ENCODE results near the gene SPATA13. TPM values are rescaled to one million over a fixed set of nuclear protein-coding genes. Genes with fewer than 3 reads are reported as not detected.

The SPATA13 gene
- total RNA-seq, 1 experiment from 2014 or later: 21.4 TPM

- no peak for TF ChIP-seq SIN3A (IDR thresholded peaks at IDR 0.05; ENCODE audit: low read depth)
- no peak for TF ChIP-seq ATF3 (IDR thresholded peaks at IDR 0.05)
- TF ChIP-seq JUND (IDR thresholded peaks at IDR 0.05): no peak
- no peak for TF ChIP-seq TCF7L2 (IDR thresholded peaks at IDR 0.05; ENCODE audit: borderline replicate concordance, extremely low read depth, insufficient read depth, insufficient read length)
- no peak for TF ChIP-seq POLR2A (IDR thresholded peaks at IDR 0.05; ENCODE audit: borderline replicate concordance, extremely low read depth, insufficient read depth, insufficient read length)
- TF ChIP-seq SRF (IDR thresholded peaks at IDR 0.05; ENCODE audit: low read depth): no peak
- no peak for TF ChIP-seq RAD21 (IDR thresholded peaks at IDR 0.05; ENCODE audit: low read depth)
- TF ChIP-seq ZNF274 (IDR thresholded peaks at IDR 0.05; ENCODE audit: low read depth, low read length): no peak
- TF ChIP-seq EZH2 (IDR thresholded peaks at IDR 0.05): no peak
- no peak for TF ChIP-seq EGR1 (IDR thresholded peaks at IDR 0.05; ENCODE audit: low read depth)
- H3K36me3 ChIP-seq (ENCODE audit: control insufficient read depth in 1 of 2, insufficient read depth in 2 of 2, low read length in 2 of 2): no peaks in the 10 kb centered on the region
- H3K4me2 ChIP-seq (ENCODE audit: low read length): no peak overlapping the region
- no peaks in the 10 kb centered on the region for H3K4me1 ChIP-seq (ENCODE audit: control insufficient read depth in 1 of 2, insufficient read depth in 2 of 2, low read length in 2 of 2)
- intact Hi-C loops (cut with micrococcal nuclease): no loop called here
- H3K9me3 ChIP-seq (ENCODE audit: control insufficient read depth in 1 of 2, insufficient read depth in 1 of 2, low read depth in 1 of 2, low read length in 2 of 2): no peaks in the 10 kb centered on the region
- no peak for ATAC-seq
- no peak overlapping the region for H2AFZ ChIP-seq (ENCODE audit: low read depth, low read length, poor library complexity, severe bottlenecking)
- no peaks in the 10 kb centered on the region for H3K27me3 ChIP-seq (ENCODE audit: insufficient read depth, low read length)
- ChIA-PET RAD21 (ENCODE audit: low non-redundant PET in 1 of 2, low total read pairs in 2 of 2, uncharacterized antibody in 2 of 2, unreplicated experiment in 2 of 2) (no interaction called here), POLR2A (no interaction called here), CTCF (no interaction called here)
- no peaks in the 10 kb centered on the region for H4K20me1 ChIP-seq (ENCODE audit: insufficient read depth)
- H3K27ac ChIP-seq (ENCODE audit: low read depth, low read length): no peak overlapping the region
- BruUV-seq (replicated peaks): no TSS peak
- no peak for DNase-seq (ENCODE audit: low read depth, low spot score)
- H3K4me3 ChIP-seq (replicated peaks in 1 of 2; ENCODE audit: low read depth in 1 of 2, low read length in 2 of 2): no peak overlapping the region
- H3K9me2 ChIP-seq (ENCODE audit: insufficient read depth): no peaks in the 10 kb centered on the region
- peaks cover 8% of the 10 kb centered on the region; the same call in 1 of the 2 replicates for H3K79me2 ChIP-seq (ENCODE audit: insufficient read depth, low read length)
- H3K9ac ChIP-seq (ENCODE audit: low read length): no peak overlapping the region
Observed at GRCh38 chr13:24267274-24267673, 106.8 kb downstream of the SPATA13 start.

GRCh38 chr13:24267801-24268200, 107.3 kb downstream of the SPATA13 start:
- intact Hi-C loops (cut with micrococcal nuclease): no loop called here
- DNase-seq (ENCODE audit: low read depth, low spot score) (no peak), ATAC-seq (no peak)
- Histone ChIP-seq H3K4me1 (ENCODE audit: control insufficient read depth in 1 of 2, insufficient read depth in 2 of 2, low read length in 2 of 2) (no peaks in the 10 kb centered on the region), H3K9me2 (ENCODE audit: insufficient read depth) (no peaks in the 10 kb centered on the region), H4K20me1 (ENCODE audit: insufficient read depth) (no peaks in the 10 kb centered on the region), H3K9ac (ENCODE audit: low read length) (no peak overlapping the region), H3K79me2 (ENCODE audit: insufficient read depth, low read length) (0 out of 2 replicates have a peak, but pooled peaks cover 5% of the 10 kb centered on the region), H3K27me3 (ENCODE audit: insufficient read depth, low read length) (no peaks in the 10 kb centered on the region), H2AFZ (ENCODE audit: low read depth, low read length, poor library complexity, severe bottlenecking) (no peak overlapping the region), H3K9me3 (ENCODE audit: control insufficient read depth in 1 of 2, insufficient read depth in 1 of 2, low read depth in 1 of 2, low read length in 2 of 2) (no peaks in the 10 kb centered on the region), H3K27ac (ENCODE audit: low read depth, low read length) (no peak overlapping the region), H3K4me3 (replicated peaks in 1 of 2; ENCODE audit: low read depth in 1 of 2, low read length in 2 of 2) (no peak overlapping the region), H3K4me2 (ENCODE audit: low read length) (no peak overlapping the region), H3K36me3 (ENCODE audit: control insufficient read depth in 1 of 2, insufficient read depth in 2 of 2, low read length in 2 of 2) (no peaks in the 10 kb centered on the region)
- POLR2A ChIA-PET: no interaction called here
- BruUV-seq (replicated peaks): no TSS peak
- CTCF ChIA-PET: no interaction called here
- TF ChIP-seq YY1 (IDR thresholded peaks at IDR 0.05; ENCODE audit: extremely low read depth, insufficient replicate concordance, low read depth, low read length): no peak
- TF ChIP-seq POLR2AphosphoS5 (IDR thresholded peaks at IDR 0.05; ENCODE audit: low read depth, low read length): no peak
- no peak for TF ChIP-seq ELF1 (IDR thresholded peaks at IDR 0.05; ENCODE audit: borderline replicate concordance, low read depth)
- TF ChIP-seq ZNF274 (IDR thresholded peaks at IDR 0.05; ENCODE audit: low read depth, low read length): no peak
- TF ChIP-seq RAD21 (IDR thresholded peaks at IDR 0.05; ENCODE audit: low read depth): no peak
- TF ChIP-seq SIN3A (IDR thresholded peaks at IDR 0.05; ENCODE audit: low read depth): no peak
- no peak for TF ChIP-seq CBX3 (IDR thresholded peaks at IDR 0.05; ENCODE audit: low read depth)
- no peak for TF ChIP-seq CTCF (IDR thresholded peaks at IDR 0.05 in 2 of 3, conservative IDR thresholded peaks at IDR 0.05 in 1 of 3; ENCODE audit: borderline replicate concordance in 1 of 3, insufficient read depth in 1 of 3, low read depth in 2 of 3, low read length in 2 of 3)
- no peak for TF ChIP-seq EZH2phosphoT487 (IDR thresholded peaks at IDR 0.05; ENCODE audit: borderline replicate concordance)
- RAD21 ChIA-PET (ENCODE audit: low non-redundant PET in 1 of 2, low total read pairs in 2 of 2, uncharacterized antibody in 2 of 2, unreplicated experiment in 2 of 2): no interaction called here

Measured in HCT116 (cell line).